K562 (cell line): ENCODE measurements around the gene EXOC4. TPM values are rescaled to one million over a fixed set of nuclear protein-coding genes. Genes with fewer than 3 reads are reported as not detected.

ENCODE experiments used
- CBX3 ChIP-seq, 2 experiments: IDR thresholded peaks; 1 replicate in 1 of 2; 2 replicates in 1 of 2; pipeline ENCODE4 v1.6.1; 2012; ENCODE audit warnings: inconsistent platforms in 2 of 2, low read length in 2 of 2, borderline replicate concordance in 1 of 2, control low read depth in 1 of 2
- CHD1 ChIP-seq: fragments of 200-600 bp; sonication (generic); IDR thresholded peaks from one replicate; pipeline ENCODE4 v1.6.1; 2012; ENCODE audit warnings: mild to moderate bottlenecking, moderate library complexity, low read length, inconsistent platforms
- ELK1 ChIP-seq: sonication (generic); formaldehyde crosslinking; IDR thresholded peaks from 2 replicates; pipeline ENCODE4 v1.8.1; 2022; ENCODE audit warnings: missing genetic modification reagents
- EP300 ChIP-seq: IDR thresholded peaks from 2 replicates; pipeline ENCODE4 v1.6.1; 2012; ENCODE audit warnings: low read length, improper control_type of control experiment
- HCFC1 ChIP-seq: IDR thresholded peaks from 2 replicates; pipeline ENCODE4 v1.6.1; 2012; ENCODE audit warnings: low read depth, low read length, improper control_type of control experiment
- MYNN ChIP-seq, 2 experiments: sonication (generic); formaldehyde crosslinking in 1 of 2; IDR thresholded peaks; 2 replicates each; pipeline versions ENCODE4 v1.5.0 to v1.6.1; 2016 to 2020; ENCODE audit warnings: antibody characterized with exemption in 1 of 2, missing genetic modification reagents in 1 of 2
- NFE2 ChIP-seq: IDR thresholded peaks from 2 replicates; pipeline ENCODE4 v1.6.1; 2014; ENCODE audit warnings: antibody characterized with exemption, low read depth
- NKRF ChIP-seq: fragments of 450-650 bp; IDR thresholded peaks from 2 replicates; pipeline ENCODE4 v1.6.1; 2016; ENCODE audit warnings: borderline replicate concordance
- PHB ChIP-seq: fragments of 250-450 bp; sonication (Bioruptor Pico); IDR thresholded peaks from 2 replicates; pipeline ENCODE4 v1.5.0; 2021
- PML ChIP-seq: IDR thresholded peaks from 2 replicates; pipeline ENCODE4 v1.6.1; 2012; ENCODE audit warnings: low read length, inconsistent platforms
- RAD51 ChIP-seq: fragments of 450-650 bp; IDR thresholded peaks from 2 replicates; pipeline ENCODE4 v1.7.1; 2016; ENCODE audit warnings: low read depth, mild to moderate bottlenecking, borderline replicate concordance
- SIX5 ChIP-seq, 2 experiments: IDR thresholded peaks; 2 replicates each; pipeline ENCODE4 v1.6.1; 2011; ENCODE audit warnings: low read length in 2 of 2, borderline replicate concordance in 1 of 2, low read depth in 1 of 2, mild to moderate bottlenecking in 1 of 2, moderate library complexity in 1 of 2; ENCODE audit not compliant: insufficient read depth in 1 of 2
- TAF15 ChIP-seq: fragments of 200-400 bp; formaldehyde crosslinking; IDR thresholded peaks from 2 replicates; pipeline ENCODE4 v1.6.1; 2017; ENCODE audit warnings: mild to moderate bottlenecking, low read depth, low read length, moderate library complexity
- YY1 ChIP-seq, 3 experiments: IDR thresholded peaks; 2 replicates each; pipeline ENCODE4 v1.6.1; 2011; ENCODE audit warnings: low read length in 2 of 3, mild to moderate bottlenecking in 2 of 3, moderate library complexity in 2 of 3, borderline replicate concordance in 1 of 3, control low read depth in 1 of 3, low read depth in 1 of 3; ENCODE audit not compliant: insufficient read depth in 3 of 3, insufficient replicate concordance in 2 of 3, control insufficient read depth in 1 of 3, insufficient read length in 1 of 3; ENCODE audit errors: extremely low read depth in 1 of 3
- ZNF311 ChIP-seq: fragments of 250-450 bp; sonication (Bioruptor Pico); IDR thresholded peaks from 2 replicates; pipeline ENCODE4 v1.4.0; 2020; ENCODE audit warnings: mild to moderate bottlenecking, moderate library complexity
- ZNF79 ChIP-seq: fragments of 250-450 bp; sonication (Bioruptor Pico); IDR thresholded peaks from 2 replicates; pipeline ENCODE4 v1.4.0; 2020; ENCODE audit warnings: low read depth, mild to moderate bottlenecking, moderate library complexity
- polyA plus RNA-seq, 8 experiments: library from polyadenylated mRNA; depleted of rRNA in 4 of 8; stranded (reverse) in 5 of 8; unstranded in 3 of 8; fragments of >200 nt; fragmentation: Nextera tagmentation in 2 of 8; fragmentation: Illumina TruSeq in 1 of 8; extraction: Ambion mirVana in 2 of 8; extraction: Trizol in 1 of 8; gene quantifications; 2 replicates each; pipeline versions ENCODE4 v1.2.1 to v1.2.3, GENCODE V29; 2011 to 2014; ENCODE audit warnings: inconsistent platforms in 1 of 8, missing spikeins in 1 of 8
- total RNA-seq, 7 experiments: library from RNA; depleted of rRNA in 6 of 7; stranded (reverse); fragments of >200 nt in 6 of 7; fragmentation: Illumina TruSeq in 2 of 7; extraction: Trizol in 2 of 7; gene quantifications; 2 replicates each; pipeline versions ENCODE4 v1.2.1 to v1.2.3, GENCODE V29; 2011 to 2021; ENCODE audit warnings: low replicate concordance in 1 of 7
- TF ChIP-seq, protein P1 (sequence below), 2 experiments: fragments of 450-650 bp; IDR thresholded peaks; 2 replicates each; pipeline ENCODE4 v1.6.1; 2018; ENCODE audit warnings: mild to moderate bottlenecking in 2 of 2, low read depth in 1 of 2; ENCODE audit not compliant: partially characterized antibody in 2 of 2
- TF ChIP-seq, protein P2 (sequence below): fragments of 250-450 bp; sonication (Bioruptor Pico); IDR thresholded peaks from 2 replicates; pipeline ENCODE4 v1.8.0; 2022; ENCODE audit warnings: moderate library complexity, mild to moderate bottlenecking, inconsistent platforms

The EXOC4 gene
- total and polyA plus RNA-seq, 9 of the 15 experiments (the other 6 are each of a cell fraction or from before 2014, with no cell fraction given): 18.5 to 73.1 (median 46.6) TPM

- TF ChIP-seq NKRF (peak; percentile 84), RAD51 (no peak; the same call in 1 of the 2 replicates), TAF15 (no peak), CBX3 (IDR thresholded peaks at IDR 0.05; ENCODE audit: borderline replicate concordance in 1 of 2, low read length in 2 of 2) (no peak; a peak in 1 of 3 replicates), ZNF311 (CRISPR knock-in tag) (no peak), PML (peak; percentile 78; the same call in 1 of the 2 replicates), CHD1 (peak; percentile 81), ZNF79 (CRISPR knock-in tag) (no peak), EP300 (peak; percentile 4; the same call in 1 of the 2 replicates), PHB (CRISPR knock-in tag) (no peak), MYNN (IDR thresholded peaks at IDR 0.05) (no peak), MYNN (CRISPR knock-in tag; IDR thresholded peaks at IDR 0.05) (no peak), SIX5 (IDR thresholded peaks at IDR 0.05; ENCODE audit: borderline replicate concordance in 1 of 2, insufficient read depth in 1 of 2, low read depth in 1 of 2, low read length in 2 of 2) (peak; percentile 89), YY1 (IDR thresholded peaks at IDR 0.05; ENCODE audit: borderline replicate concordance in 1 of 3, control insufficient read depth in 1 of 3, extremely low read depth in 1 of 3, insufficient read depth in 3 of 3, insufficient read length in 1 of 3, insufficient replicate concordance in 2 of 3, low read depth in 1 of 3, low read length in 2 of 3) (peak; percentile 91 to 99 (median 95)), HCFC1 (peak; percentile 96), NFE2 (peak; percentile 18; the same call in 1 of the 2 replicates), ELK1 (CRISPR knock-in tag) (no peak)
- TF ChIP-seq, protein P1, sequence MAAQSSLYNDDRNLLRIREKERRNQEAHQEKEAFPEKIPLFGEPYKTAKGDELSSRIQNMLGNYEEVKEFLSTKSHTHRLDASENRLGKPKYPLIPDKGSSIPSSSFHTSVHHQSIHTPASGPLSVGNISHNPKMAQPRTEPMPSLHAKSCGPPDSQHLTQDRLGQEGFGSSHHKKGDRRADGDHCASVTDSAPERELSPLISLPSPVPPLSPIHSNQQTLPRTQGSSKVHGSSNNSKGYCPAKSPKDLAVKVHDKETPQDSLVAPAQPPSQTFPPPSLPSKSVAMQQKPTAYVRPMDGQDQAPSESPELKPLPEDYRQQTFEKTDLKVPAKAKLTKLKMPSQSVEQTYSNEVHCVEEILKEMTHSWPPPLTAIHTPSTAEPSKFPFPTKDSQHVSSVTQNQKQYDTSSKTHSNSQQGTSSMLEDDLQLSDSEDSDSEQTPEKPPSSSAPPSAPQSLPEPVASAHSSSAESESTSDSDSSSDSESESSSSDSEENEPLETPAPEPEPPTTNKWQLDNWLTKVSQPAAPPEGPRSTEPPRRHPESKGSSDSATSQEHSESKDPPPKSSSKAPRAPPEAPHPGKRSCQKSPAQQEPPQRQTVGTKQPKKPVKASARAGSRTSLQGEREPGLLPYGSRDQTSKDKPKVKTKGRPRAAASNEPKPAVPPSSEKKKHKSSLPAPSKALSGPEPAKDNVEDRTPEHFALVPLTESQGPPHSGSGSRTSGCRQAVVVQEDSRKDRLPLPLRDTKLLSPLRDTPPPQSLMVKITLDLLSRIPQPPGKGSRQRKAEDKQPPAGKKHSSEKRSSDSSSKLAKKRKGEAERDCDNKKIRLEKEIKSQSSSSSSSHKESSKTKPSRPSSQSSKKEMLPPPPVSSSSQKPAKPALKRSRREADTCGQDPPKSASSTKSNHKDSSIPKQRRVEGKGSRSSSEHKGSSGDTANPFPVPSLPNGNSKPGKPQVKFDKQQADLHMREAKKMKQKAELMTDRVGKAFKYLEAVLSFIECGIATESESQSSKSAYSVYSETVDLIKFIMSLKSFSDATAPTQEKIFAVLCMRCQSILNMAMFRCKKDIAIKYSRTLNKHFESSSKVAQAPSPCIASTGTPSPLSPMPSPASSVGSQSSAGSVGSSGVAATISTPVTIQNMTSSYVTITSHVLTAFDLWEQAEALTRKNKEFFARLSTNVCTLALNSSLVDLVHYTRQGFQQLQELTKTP (IDR thresholded peaks at IDR 0.05; ENCODE audit: low read depth in 1 of 2, partially characterized antibody in 2 of 2): peak; percentile 28 to 90
- TF ChIP-seq, protein P2, sequence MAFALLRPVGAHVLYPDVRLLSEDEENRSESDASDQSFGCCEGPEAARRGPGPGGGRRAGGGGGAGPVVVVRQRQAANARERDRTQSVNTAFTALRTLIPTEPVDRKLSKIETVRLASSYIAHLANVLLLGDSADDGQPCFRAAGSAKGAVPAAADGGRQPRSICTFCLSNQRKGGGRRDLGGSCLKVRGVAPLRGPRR: no peak
These were observed at the start of gene EXOC4 (continued) for GRCh38 chr7:133252858-133253518.
